LNCaP clone FGC (cell line): ENCODE results near the gene BDKRB2.

Source experiments
- DNase-seq: peaks from one replicate; pipeline ENCODE4 v3.0.0-alpha.2; 2011; ENCODE audit warnings: low read depth
- H3K4me3 ChIP-seq: 2 replicates; pipeline ENCODE4 v1.5.1; 2011; ENCODE audit warnings: mild to moderate bottlenecking, low read depth, low read length, control low read depth
- CTCF ChIP-seq: IDR thresholded peaks from 2 replicates; pipeline ENCODE4 v1.5.1; 2012; ENCODE audit warnings: mild to moderate bottlenecking; ENCODE audit not compliant: control insufficient read depth, insufficient read depth; ENCODE audit errors: extremely low read depth

BDKRB2 gene

DNA sequence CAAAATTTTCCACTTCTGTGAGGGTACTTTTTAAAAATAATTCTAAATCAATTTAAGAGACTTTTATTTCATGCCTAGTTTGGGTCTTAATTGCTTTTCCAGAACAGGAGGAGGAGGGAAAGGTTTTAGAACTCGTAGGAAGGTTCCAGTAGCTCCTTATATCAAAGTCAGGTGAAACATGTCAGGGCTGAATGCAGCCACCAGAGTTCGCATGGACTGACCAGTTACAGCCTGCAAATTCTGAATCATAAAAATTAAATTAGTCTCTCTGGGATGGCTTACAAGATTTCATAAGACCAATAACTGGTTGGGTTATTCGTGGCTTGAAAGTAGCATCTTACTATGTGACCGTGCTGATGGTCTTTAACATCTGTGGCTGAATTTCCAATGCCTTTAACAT, 51.8 kb downstream of the BDKRB2 start:
- DNase-seq: no peak
- no peak overlapping the region for H3K4me3 ChIP-seq
- peak; percentile 9; the same call in 1 of the 2 replicates for TF ChIP-seq CTCF

DNA sequence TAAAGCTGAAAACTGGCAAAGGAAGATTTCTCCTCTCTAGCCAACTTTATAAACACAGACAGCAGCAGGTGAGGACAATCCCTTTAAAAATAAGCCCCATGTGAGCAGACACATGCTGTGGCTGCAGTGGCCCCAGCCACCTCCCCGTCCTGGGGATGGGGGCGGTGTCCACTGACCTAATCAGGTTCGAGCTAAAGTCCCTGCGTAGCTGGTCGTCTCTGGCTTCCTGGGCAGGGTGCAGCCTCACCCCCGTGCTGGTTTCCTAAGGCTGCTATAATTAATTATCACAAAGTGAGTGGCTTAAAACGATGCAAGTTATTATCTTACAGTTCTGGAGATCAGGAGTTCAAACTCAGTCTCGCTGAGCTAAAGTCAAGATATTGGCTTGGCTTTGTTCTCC, 52.4 kb downstream of the BDKRB2 start:
- no peak for DNase-seq
- no peak for TF ChIP-seq CTCF
- no peak overlapping the region for H3K4me3 ChIP-seq

DNA sequence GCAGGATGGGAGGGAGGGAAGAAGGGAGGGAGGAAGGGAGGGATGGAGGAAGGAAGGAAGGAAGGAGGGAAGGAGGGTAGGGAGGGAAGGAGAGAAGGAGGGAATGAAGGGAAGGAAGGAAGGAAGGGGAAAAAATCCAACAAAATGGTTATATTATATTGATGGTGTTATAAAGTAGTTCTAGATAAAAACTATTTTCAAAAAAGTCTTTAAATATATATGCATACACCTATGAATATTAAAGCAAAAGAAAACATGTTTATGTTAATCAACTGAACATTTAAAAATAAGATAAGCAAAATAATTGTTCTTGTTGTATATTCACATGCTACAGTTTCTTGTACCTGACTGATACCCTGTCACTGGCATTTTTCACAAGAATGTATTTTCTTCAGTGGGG, 53.3 kb downstream of the BDKRB2 start:
- no peak overlapping the region for H3K4me3 ChIP-seq
- no peak for TF ChIP-seq CTCF
- no peak for DNase-seq

GRCh38 chr14:96260341-96260821, 55.7 kb downstream of the BDKRB2 start:
- no peak for DNase-seq
- no peak overlapping the region for H3K4me3 ChIP-seq
- TF ChIP-seq CTCF: no peak

DNA sequence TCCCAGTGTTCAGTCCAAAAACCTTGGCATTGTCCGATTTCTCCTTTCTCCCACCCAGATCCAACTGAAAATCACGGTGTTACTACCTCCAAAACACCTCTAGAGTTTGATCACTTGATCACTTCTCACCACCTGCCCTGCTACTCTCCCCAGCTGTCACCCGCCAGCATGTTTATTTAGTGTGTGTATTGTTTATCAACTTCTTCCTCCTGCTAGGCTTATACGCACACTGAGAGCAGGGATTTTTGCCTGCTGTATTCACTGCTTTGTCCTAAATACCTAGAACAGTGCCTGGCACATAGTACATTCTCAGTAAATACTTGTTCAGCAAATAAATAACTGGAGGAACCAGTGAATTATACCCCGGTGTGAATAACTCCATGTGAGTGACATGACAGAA, 56.4 kb downstream of the BDKRB2 start:
- no peak for DNase-seq
- no peak for TF ChIP-seq CTCF
- no peak overlapping the region for H3K4me3 ChIP-seq

- TF ChIP-seq CTCF: no peak
- no peak for DNase-seq
- H3K4me3 ChIP-seq: no peak overlapping the region
These were observed 57.4 kb downstream of the BDKRB2 start for GRCh38 chr14:96261772-96262655.
